ENCODE results near the gene MAB21L4. TPM values are rescaled to one million over a fixed set of nuclear protein-coding genes. Genes with fewer than 3 reads are reported as not detected.

The MAB21L4 gene
- total and polyA plus RNA-seq, 2 experiments from 2014 or later: not detected

GRCh38 chr2:240892925-240893324, 3.0 kb downstream of the MAB21L4 start (continued):
- TF ChIP-seq REST (IDR thresholded peaks at IDR 0.05; ENCODE audit: unreplicated experiment) (no peak), POLR2AphosphoS5 (IDR thresholded peaks at IDR 0.05; ENCODE audit: low read depth) (no peak), STAT1 (IDR thresholded peaks at IDR 0.05; ENCODE audit: unreplicated experiment) (no peak)

GRCh38 chr2:240892356-240892755, 3.6 kb downstream of the MAB21L4 start:
- H2AFZ ChIP-seq: no peak overlapping the region
- DNase-seq (ENCODE audit: low spot score) (no peak), ATAC-seq (no peak)
- no peaks in the 10 kb centered on the region for H3K9me3 Mint-ChIP-seq
- no peaks in the 10 kb centered on the region for H4K20me1 ChIP-seq (replicated peaks; ENCODE audit: insufficient read depth)
- H3K27me3 Mint-ChIP-seq (ENCODE audit: insufficient read depth, low read depth, poor library complexity): peaks cover 5% of the 10 kb centered on the region
- no peak overlapping the region for H3K27ac Mint-ChIP-seq
- H3K4me3 ChIP-seq: no peak overlapping the region
- H3K4me1 ChIP-seq (ENCODE audit: insufficient read depth): no peaks in the 10 kb centered on the region
- no peak overlapping the region for H3K4me3 Mint-ChIP-seq
- H3K79me2 ChIP-seq (replicated peaks; ENCODE audit: insufficient read depth): no peaks in the 10 kb centered on the region
- H3K9me2 ChIP-seq (ENCODE audit: insufficient read depth): no peaks in the 10 kb centered on the region
- H3K27ac ChIP-seq (ENCODE audit: low read depth): no peak overlapping the region
- H3K27me3 ChIP-seq (ENCODE audit: insufficient read depth): no peaks in the 10 kb centered on the region
- no peaks in the 10 kb centered on the region for H3K36me3 ChIP-seq (ENCODE audit: insufficient read depth)
- no peaks in the 10 kb centered on the region for H3F3A ChIP-seq (replicated peaks; ENCODE audit: low read depth)
- H3K36me3 Mint-ChIP-seq (ENCODE audit: low read depth): no peaks in the 10 kb centered on the region
- H3K4me2 ChIP-seq: no peak overlapping the region
- H3K4me1 Mint-ChIP-seq: peaks cover 1% of the 10 kb centered on the region; the same call in 1 of the 3 replicates
- TF ChIP-seq ZNF114 (CRISPR knock-in tag; IDR thresholded peaks at IDR 0.05): no peak
- no peak for TF ChIP-seq CREB1 (CRISPR knock-in tag; IDR thresholded peaks at IDR 0.05; ENCODE audit: low read depth)
- no peak for TF ChIP-seq NANOG (IDR thresholded peaks at IDR 0.05; ENCODE audit: borderline replicate concordance)
- no peak for TF ChIP-seq ETS1 (IDR thresholded peaks at IDR 0.05)
- no peak for TF ChIP-seq REST (IDR thresholded peaks at IDR 0.05; ENCODE audit: unreplicated experiment)
- TF ChIP-seq EZH2 (IDR thresholded peaks at IDR 0.05; ENCODE audit: low read depth, unreplicated experiment): no peak
- TF ChIP-seq EZH2phosphoT487 (IDR thresholded peaks at IDR 0.05; ENCODE audit: unreplicated experiment): no peak
- no peak for TF ChIP-seq CTCF (conservative IDR thresholded peaks at IDR 0.05; ENCODE audit: low read depth in 2 of 2)
- no peak for TF ChIP-seq JUNB (IDR thresholded peaks at IDR 0.05; ENCODE audit: unreplicated experiment)
- TF ChIP-seq STAT1 (IDR thresholded peaks at IDR 0.05; ENCODE audit: unreplicated experiment): no peak

Measured in GM23338 (cell line).